CD4-positive, alpha-beta T cell treated with Interleukin-1 beta for 1 hour (primary cell): ENCODE results near the gene MEGF8.
A peak's percentile ranks its signal among the peaks of the same experiment; 100 is the strongest.
"Not testable (repeated sequence)": the region's sequence is repeated elsewhere in the genome, so short reads cannot be mapped to it uniquely, and the experiment has no call there.

Experiments
- DNase-seq, 2 donors: peaks; one replicate each; pipeline ENCODE4 v3.0.0-alpha.2; 2020 to 2022

MEGF8 gene

DNA sequence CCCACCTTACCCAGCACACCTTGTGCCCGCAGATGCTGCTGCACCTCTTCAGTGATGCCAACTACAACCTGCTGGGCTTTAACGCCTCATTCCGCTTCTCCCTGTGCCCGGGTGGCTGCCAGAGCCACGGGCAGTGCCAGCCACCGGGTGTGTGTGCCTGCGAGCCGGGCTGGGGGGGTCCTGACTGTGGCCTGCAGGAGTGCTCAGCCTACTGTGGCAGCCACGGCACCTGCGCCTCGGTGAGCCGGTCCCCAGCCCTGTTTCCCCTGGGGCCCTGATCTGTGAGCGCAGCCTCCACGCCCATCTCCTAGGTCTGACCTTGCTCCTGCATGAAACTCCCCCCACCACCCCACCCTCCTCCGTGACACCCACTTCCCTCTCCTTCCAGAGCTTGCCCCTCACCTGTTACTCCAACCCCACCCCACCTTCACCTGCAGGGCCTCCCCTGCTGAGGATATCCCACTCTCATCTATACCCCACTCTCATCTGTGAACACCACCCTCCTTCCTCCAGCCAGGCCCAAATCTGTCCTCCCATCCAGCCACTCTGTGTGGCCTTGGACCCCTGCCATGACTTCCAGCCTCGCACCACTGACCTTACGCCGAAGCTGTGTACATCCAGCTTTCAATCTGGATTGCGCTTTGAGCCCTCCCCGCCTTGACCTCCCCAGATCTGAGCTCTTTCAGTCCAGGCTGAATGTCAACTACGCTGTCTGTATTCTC is 8.7 kb downstream of the MEGF8 start:
- DNase-seq = no peak

DNA sequence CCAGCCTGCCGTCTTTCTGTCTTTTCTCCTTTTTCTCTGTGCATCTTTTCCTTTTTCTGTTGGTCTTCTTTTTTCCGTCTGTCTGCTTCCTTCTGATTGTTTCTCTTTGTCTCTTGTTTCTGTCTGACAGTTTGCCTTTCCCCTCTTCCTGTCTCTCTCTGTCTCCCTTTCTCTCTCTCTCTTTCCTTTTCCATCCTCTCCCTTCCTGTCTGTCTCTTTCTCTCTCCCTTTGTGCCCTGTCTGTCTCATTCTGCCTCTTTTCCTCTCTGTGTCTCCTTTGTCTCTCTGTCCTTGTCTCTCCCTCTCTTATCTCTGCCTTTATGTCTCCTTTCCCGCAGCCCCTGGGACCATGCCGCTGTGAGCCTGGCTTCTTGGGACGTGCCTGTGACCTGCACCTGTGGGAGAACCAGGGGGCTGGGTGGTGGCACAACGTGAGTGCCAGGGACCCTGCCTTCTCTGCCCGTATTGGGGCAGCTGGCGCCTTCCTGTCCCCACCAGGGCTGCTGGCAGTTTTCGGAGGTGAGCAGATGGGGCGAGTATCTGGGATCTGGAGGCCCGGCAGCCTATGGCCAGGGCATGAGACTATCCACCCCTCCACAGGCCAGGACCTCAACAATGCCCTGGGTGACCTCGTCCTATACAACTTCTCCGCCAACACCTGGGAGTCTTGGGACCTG is 9.4 kb downstream of the MEGF8 start:
- DNase-seq = no peak

DNA sequence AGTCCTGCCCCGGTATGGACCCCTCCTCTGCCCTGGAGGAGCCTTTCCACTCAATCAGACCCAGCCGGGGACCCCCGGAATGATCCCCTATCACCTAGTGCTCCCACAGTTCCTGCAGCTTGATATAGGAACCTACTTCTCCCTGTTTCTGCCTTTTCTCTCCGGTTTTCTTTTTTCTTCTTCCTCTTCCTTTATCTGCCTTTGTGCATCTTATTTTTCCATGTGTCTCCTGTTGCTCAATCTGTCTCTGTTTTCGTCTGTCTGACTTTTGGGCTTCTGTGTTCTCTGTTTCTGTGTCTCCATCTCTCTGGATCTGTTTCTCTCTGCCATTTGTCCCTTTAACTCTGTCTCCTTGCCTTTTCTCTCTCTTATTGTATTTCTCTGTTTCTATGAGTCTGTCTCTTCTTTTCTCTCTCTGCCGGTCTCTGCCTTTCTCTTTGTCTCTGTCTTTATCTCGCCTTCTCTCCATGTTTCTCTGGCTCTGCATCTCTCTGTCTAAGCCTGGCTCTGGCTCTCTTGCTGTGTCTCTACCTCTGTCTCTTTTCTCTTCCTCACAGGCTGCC is 10.0 kb downstream of the MEGF8 start:
- DNase-seq = no peak

DNA sequence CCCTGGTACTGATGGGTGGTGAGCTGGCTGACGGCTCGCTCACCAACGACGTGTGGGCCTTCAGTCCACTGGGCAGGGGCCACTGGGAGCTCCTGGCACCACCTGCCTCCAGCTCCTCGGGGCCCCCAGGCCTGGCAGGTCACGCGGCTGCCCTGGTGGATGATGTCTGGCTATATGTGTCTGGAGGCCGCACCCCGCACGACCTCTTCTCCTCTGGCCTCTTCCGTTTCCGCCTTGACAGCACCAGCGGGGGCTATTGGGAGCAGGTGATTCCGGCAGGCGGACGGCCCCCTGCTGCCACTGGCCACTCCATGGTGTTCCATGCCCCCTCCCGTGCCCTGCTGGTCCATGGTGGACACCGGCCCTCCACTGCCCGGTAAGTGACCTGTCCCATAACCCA is 10.5 kb downstream of the MEGF8 start:
- DNase-seq = no peak

DNA sequence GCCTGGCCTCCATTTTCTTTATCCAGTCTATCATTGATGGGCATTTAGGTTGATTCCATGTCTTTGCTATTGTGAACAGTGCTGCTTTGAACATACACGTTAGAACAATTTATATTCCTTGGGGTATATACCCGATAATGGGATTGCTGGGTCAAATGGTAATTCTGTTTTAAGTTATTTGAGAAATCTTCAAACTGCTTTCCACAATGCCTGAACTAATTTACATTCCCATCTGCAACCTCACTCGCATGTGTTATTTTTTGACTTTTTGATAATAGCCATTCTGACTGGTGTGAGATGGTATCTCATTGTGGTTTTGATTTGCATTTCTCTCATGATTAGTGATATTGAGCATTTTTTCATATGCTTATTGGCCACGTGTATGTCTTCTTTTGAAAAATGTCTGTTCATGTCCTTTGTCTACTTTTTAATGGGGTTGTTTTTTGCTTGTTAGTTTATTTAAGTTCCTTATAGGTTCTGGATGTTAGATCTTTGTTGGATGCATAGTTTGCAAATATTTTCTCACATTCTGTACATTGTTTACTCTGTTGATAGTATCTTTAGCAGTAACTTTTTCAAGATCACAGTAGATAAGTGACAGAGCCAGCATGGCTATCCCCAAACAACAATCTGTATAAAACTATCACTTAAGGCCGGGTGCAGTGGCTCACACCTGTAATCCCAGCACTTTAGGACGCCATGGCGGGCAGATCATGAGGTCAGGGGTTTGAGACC is 13.9 kb downstream of the MEGF8 start:
- DNase-seq = not testable (repeated sequence)

DNA sequence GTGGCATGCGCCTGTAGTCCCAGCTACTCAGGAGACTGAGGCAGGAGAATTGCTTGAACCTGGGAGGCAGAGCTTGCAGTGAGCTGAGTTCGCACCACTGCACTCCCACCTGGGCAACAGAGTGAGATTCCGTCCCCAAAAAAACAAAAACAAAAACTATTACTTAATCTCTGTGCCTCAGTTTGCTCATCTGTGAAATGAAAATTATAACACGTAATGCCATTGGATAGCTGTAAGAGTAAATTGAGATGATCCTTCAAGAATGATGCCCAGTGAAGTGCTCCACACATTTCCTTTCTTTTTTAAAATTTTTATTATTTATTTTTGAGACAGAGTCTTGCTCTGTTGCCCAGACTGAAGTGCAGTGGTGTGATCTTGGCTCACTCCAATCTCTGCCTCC is 14.5 kb downstream of the MEGF8 start:
- not testable (repeated sequence) for DNase-seq

DNA sequence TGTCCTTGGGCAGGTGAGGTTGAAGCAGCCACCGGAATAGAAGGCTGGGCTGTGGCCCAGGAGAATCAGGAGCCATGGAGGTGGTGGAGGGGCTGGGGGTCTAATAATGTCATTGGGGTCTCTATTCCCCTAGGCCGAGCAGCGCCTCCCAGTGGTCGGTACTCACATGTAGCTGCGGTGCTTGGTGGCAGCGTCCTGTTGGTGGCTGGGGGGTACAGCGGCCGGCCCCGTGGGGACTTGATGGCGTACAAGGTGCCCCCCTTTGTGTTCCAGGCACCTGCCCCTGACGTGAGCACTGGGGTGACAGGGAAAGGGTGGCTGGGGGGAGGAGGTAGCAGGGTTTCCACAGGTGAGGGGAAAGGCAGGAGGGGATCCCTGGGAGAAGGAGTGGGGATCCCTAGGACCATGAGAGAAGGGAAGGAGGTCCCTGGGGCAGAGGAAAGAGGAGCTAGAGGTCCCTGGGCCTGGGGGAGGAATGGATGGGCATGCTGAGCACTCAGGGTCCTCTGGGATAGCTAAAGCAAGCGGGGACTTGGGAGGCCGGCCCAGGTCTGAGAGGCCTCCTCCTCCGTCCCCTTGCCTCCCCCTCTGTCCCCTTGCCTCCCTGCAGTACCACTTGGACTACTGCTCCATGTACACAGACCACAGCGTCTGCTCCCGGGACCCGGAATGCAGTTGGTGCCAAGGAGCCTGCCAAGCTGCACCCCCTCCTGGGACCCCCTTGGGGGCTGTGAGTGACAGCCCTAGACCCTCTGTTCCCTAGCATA is 18.1 kb downstream of the MEGF8 start:
- DNase-seq = no peak

DNA sequence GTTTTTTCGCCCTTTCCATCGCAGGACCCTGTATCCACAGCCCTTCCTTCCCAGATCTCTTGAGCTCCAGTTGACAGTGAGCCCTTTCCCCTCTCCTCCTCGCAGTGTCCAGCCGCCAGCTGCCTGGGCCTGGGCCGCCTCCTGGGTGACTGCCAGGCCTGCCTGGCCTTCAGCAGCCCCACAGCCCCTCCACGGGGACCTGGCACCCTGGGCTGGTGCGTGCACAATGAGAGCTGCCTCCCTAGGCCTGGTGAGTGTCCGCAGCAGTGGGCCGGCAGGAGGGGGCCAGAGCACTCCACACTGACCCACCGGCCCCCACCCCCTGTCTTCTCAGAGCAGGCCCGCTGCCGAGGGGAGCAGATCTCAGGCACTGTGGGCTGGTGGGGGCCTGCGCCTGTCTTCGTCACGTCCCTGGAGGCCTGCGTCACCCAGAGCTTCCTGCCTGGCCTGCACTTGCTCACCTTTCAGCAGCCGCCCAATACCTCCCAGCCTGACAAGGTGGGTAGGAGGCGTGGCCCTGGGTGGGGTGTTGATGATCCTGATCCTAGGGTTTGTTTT is 19.0 kb downstream of the MEGF8 start:
- no peak for DNase-seq

DNA sequence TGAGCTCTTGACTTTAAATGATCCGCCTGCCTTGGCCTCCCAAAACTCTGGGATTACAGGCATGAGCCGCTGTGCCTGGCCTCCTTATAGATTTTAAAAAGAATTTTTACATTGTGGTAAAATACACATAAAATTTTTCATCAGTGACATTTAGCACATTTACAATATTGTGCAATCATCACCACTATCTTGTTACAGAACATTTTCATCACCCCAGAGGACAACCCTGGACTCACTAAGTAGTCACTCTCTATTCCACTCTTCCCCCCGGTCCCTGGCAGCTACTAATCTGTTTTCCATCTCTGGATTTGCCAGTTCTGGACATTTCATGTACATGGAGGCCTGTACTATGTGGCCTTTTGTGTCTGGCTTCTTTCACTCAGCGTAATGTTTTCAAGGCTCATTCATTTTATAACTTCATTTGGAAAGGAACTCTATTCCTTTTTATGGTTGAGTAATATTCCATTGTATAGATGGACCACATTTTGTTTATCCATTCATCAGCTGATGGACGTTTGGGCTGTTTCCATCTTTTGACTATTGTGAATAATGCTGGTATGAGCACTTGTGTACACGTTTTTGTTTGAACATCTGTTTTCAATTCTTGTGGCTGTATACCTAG is 19.9 kb downstream of the MEGF8 start:
- DNase-seq = no peak

DNA sequence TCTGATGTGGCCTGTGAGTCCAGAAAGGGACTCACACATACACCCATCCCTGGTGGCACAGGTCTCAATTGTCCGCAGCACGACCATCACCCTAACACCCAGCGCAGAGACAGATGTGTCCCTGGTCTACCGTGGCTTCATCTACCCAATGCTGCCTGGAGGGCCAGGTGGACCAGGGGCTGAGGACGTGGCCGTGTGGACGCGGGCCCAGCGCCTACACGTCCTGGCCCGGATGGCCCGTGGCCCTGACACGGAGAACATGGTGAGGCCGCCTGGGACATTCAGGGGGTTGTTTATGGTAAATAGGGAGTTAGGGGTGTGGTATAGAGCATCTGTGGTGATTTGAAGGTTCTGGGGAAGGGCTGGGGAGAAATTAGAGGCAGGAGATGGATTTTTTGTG is 22.8 kb downstream of the MEGF8 start:
- DNase-seq = no peak

DNA sequence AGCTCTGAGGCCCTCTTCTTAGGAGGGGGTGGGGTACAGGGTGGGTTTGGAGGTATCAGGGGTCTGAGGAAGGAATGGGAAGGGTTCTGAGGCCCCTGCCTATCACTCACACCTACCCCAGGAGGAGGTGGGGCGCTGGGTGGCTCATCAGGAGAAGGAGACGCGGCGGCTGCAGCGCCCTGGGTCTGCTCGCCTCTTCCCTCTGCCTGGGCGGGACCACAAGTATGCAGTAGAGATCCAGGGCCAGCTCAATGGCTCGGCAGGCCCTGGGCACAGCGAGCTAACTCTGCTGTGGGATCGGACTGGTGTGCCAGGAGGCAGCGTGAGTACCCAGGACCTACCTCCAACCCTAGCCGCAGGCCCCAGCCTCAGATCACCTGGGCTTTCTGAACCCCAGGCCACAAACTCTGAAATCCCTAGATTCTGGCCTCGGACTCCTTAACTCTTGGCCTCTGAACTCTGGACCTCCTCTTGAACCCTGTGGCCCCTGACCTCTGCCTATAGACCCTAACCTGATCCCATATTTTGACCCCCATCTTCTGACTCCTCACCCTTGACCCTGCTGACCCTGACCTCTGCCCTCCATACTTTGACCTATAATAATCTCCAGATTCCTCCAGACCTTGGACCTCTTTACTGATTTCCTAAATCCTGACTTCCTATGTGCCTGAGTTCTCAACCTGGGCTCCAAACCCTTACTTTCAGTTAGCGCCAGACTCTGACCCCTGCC is 24.1 kb downstream of the MEGF8 start:
- DNase-seq = no peak

DNA sequence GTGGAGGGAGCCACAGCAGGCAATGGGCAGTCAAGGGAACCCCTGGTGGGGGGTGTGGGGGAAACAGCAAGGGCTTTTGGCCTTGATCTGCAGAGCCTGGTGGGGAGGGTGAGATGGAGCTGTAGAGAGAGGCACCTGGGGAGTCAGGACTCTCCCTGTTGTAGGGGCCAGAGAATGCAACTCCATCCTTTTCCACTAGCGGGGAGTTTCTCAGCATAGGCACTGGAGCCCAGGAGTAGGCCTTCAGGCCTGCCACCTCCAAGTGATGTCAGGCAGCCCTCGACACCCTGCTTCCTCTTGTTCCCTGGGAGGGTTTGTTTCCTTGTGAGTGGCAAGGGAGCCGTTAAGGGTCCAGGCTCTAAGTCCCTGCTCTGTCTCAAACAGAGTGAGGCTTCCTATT is 25.0 kb downstream of the MEGF8 start:
- no peak for DNase-seq

DNA sequence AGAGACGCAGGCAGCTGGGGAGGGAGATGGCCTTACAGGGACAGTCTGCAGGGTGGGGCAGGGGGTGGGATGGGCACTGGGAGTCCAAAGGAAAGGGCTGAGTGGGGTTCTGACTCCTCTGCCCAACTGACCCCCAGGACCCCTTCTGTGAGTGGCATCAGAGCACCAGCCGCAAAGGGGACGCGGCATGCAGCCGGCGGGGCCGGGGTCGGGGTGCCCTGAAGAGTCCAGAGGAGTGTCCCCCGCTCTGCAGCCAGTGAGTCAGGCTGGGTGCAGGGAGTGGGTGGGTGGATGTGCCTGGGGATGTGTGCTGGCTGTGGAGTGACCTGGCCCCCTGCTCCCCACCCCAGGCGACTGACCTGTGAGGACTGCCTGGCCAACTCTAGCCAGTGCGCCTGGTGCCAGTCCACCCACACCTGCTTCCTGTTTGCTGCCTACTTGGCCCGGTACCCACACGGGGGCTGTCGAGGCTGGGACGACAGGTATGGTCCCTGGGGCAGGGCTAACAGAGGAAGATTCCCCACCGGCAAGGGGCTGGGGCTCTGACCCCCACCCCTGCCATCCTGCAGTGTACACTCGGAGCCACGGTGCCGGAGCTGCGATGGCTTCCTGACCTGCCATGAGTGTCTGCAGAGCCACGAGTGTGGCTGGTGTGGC is 25.8 kb downstream of the MEGF8 start:
- DNase-seq = no peak

DNA sequence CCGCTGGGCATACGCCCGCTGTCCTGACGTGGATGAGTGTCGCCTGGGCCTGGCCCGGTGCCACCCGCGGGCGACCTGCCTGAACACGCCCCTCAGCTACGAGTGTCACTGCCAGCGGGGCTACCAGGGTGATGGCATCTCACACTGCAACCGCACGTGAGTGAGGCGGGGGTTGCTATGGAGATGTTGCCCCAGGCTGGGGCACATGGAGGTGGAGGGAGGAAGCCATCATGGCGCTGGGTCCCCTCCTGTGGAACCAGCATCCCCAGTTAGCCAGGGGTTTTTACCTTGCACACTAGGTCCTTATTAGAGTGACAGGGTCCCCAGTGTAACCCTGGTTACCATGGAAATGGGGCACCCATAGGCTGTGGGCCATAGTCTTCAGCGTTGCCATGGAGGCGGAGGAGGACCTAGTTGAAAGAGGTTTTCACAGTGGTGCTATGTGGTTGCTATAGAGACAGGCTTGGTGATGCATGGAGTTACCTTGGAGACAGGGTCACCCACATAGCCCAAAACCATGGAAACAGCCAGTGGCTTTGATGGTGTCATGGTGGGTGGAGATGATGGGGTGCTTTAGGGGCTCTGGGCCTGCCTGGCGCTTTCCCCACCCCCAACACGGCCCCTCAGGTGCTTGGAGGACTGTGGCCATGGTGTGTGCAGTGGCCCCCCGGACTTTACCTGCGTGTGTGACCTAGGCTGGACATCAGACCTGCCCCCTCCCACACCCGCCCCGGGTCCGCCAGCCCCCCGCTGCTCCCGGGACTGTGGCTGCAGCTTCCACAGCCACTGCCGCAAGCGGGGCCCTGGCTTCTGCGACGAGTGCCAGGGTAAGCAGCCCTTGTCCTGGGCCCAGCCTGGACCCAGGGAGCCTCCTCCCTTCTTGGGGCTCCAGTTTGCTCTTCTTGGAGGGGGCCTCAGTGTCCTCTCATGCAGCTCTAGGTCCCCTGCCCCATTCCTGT is 27.1 kb downstream of the MEGF8 start:
- DNase-seq = peak; percentile 23 to 26

DNA sequence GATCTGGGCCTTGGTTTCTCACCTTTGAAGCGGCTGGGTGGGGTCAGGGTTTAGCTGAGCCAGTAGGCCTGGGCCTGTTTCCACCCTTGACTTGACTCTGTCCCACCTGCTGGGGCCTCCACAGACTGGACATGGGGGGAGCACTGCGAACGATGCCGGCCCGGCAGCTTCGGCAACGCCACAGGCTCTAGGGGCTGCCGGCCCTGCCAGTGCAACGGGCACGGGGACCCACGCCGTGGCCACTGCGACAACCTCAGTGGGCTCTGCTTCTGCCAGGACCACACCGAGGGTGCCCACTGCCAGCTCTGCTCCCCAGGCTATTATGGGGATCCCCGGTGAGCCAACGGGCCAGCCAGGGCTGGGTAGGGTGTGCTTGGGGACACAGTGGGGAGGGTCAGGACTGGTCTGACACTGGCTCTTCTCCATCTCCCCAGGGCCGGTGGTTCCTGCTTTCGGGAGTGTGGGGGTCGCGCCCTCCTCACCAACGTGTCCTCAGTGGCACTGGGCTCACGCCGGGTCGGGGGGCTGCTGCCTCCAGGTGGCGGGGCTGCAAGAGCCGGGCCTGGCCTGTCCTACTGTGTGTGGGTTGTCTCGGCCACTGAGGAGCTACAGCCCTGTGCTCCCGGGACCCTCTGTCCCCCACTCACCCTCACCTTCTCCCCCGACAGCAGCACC is 28.0 kb downstream of the MEGF8 start:
- no peak for DNase-seq

DNA sequence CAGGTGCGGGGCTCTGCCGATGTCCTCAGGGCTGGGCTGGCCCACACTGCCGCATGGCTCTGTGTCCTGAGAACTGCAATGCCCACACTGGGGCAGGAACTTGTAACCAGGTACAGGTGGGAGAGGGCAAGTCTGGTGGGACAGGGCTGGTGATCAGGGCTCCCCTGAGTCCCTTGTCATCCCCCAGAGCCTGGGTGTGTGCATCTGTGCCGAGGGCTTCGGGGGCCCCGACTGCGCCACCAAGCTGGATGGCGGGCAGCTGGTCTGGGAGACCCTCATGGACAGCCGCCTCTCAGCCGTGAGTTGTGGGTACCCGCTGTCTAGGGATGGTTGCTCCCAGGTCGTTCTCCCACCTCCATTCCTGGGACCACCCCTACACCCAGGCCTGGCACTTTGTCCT is 30.5 kb downstream of the MEGF8 start:
- DNase-seq = no peak

DNA sequence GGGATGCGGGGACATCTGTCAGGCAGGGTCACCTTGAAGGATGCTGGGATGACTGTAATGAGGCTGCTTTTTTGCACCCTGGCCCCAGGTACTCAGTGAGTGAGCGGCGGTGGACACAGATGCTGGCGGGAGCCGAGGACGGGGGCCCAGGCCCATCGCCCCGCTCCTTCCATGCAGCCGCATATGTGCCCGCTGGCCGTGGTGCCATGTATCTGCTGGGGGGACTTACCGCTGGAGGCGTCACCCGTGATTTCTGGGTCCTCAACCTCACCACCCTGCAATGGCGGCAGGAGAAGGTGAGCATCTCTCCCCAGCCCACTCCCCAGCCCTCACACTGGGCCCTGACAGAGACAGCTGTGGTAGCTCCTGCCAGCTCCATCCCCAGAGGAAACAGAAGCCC is 31.3 kb downstream of the MEGF8 start:
- DNase-seq = no peak

DNA sequence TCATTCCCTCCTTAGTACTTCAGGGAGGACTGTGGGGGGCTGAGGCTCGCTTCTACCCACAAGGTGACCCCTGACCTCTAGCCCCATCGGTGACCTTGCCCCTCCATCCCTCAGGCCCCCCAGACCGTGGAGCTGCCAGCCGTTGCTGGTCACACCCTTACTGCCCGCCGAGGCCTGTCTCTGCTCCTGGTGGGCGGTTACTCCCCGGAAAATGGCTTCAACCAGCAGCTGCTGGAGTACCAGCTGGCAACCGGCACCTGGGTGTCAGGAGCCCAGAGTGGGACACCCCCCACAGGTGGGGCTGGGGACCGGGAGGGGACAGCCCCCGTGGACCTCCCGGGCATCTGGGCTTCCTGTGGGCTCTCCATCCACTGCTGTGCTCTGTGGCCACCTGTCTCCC is 31.9 kb downstream of the MEGF8 start:
- no peak for DNase-seq
